Liver (tissue), 9 donors: ENCODE results near the gene HMG20A. TPM values are rescaled to one million over a fixed set of nuclear protein-coding genes. Genes with fewer than 3 reads are reported as not detected.

Source experiments
- DNase-seq: peaks from one replicate; pipeline ENCODE4 v3.0.0-alpha.2; 2017; ENCODE audit warnings: low spot score
- H3K27ac ChIP-seq, 2 donors: one replicate each; pipeline ENCODE4 v1.7.0; 2013; ENCODE audit warnings: inconsistent platforms in 2 of 2, low read length in 2 of 2, control low read depth in 1 of 2, low read depth in 1 of 2, mild to moderate bottlenecking in 1 of 2
- H3K27me3 ChIP-seq, 4 donors: one replicate each; pipeline versions ENCODE4 v1.6.1 to v1.7.0; 2013; ENCODE audit warnings: low read length in 3 of 4, inconsistent platforms in 1 of 4, mild to moderate bottlenecking in 1 of 4, moderate library complexity in 1 of 4; ENCODE audit not compliant: control insufficient read depth in 4 of 4, insufficient read depth in 4 of 4
- H3K36me3 ChIP-seq, 4 donors: one replicate each; pipeline versions ENCODE4 v1.6.1 to v1.7.0; 2013; ENCODE audit warnings: low read length in 3 of 4, mild to moderate bottlenecking in 3 of 4, low read depth in 1 of 4, moderate library complexity in 1 of 4; ENCODE audit not compliant: control insufficient read depth in 4 of 4, insufficient read depth in 3 of 4
- H3K4me1 ChIP-seq, 4 donors: one replicate each; pipeline versions ENCODE4 v1.6.1 to v1.7.0; 2013; ENCODE audit warnings: low read length in 3 of 4, mild to moderate bottlenecking in 3 of 4, moderate library complexity in 1 of 4; ENCODE audit not compliant: control insufficient read depth in 4 of 4, insufficient read depth in 4 of 4
- H3K4me3 ChIP-seq, 3 donors: one replicate each; pipeline versions ENCODE4 v1.6.1 to v1.7.0; 2013; ENCODE audit warnings: low read length in 3 of 3, control low read depth in 1 of 3, low read depth in 1 of 3, mild to moderate bottlenecking in 1 of 3
- H3K9ac ChIP-seq, 2 donors: one replicate each; pipeline ENCODE4 v1.7.0; 2013; ENCODE audit warnings: low read length in 2 of 2, mild to moderate bottlenecking in 2 of 2, moderate library complexity in 2 of 2, control low read depth in 1 of 2, low read depth in 1 of 2
- H3K9me3 ChIP-seq, 4 donors: one replicate each; pipeline versions ENCODE4 v1.6.1 to v1.7.0; 2013; ENCODE audit warnings: low read length in 3 of 4; ENCODE audit not compliant: control insufficient read depth in 4 of 4
- EGR1 ChIP-seq, 2 donors: IDR thresholded peaks; 2 replicates each; pipeline ENCODE4 v1.6.1; 2016 to 2018; ENCODE audit warnings: antibody characterized with exemption in 2 of 2, low read depth in 2 of 2
- FOXA1 ChIP-seq: IDR thresholded peaks from 2 replicates; pipeline ENCODE4 v1.6.1; 2016; ENCODE audit warnings: antibody characterized with exemption
- FOXA2 ChIP-seq: IDR thresholded peaks from 2 replicates; pipeline ENCODE4 v1.6.1; 2016; ENCODE audit warnings: antibody characterized with exemption
- GABPA ChIP-seq, 2 donors: IDR thresholded peaks in 1 of 2; conservative IDR thresholded peaks in 1 of 2; 2 replicates each; pipeline ENCODE4 v1.6.1; 2016; ENCODE audit warnings: antibody characterized with exemption in 2 of 2, mild to moderate bottlenecking in 1 of 2, moderate library complexity in 1 of 2
- HNF4G ChIP-seq: IDR thresholded peaks from 2 replicates; pipeline ENCODE4 v1.6.1; 2016; ENCODE audit warnings: antibody characterized with exemption
- JUND ChIP-seq, 2 donors: IDR thresholded peaks; 2 replicates each; pipeline ENCODE4 v1.6.1; 2016; ENCODE audit warnings: antibody characterized with exemption in 2 of 2
- NR2F2 ChIP-seq: IDR thresholded peaks from 2 replicates; pipeline ENCODE4 v1.6.1; 2016; ENCODE audit warnings: antibody characterized with exemption
- RAD21 ChIP-seq, 2 donors: IDR thresholded peaks; 2 replicates each; pipeline ENCODE4 v1.6.1; 2016; ENCODE audit warnings: antibody characterized with exemption in 2 of 2, mild to moderate bottlenecking in 2 of 2
- RXRA ChIP-seq, 2 donors: IDR thresholded peaks; 2 replicates each; pipeline ENCODE4 v1.6.1; 2017 to 2018; ENCODE audit warnings: antibody characterized with exemption in 2 of 2, mild to moderate bottlenecking in 1 of 2
- SP1 ChIP-seq: IDR thresholded peaks from 2 replicates; pipeline ENCODE4 v1.6.1; 2018; ENCODE audit warnings: antibody characterized with exemption, mild to moderate bottlenecking
- TAF1 ChIP-seq: conservative IDR thresholded peaks from 2 replicates; pipeline ENCODE4 v1.6.1; 2016; ENCODE audit warnings: antibody characterized with exemption, mild to moderate bottlenecking
- YY1 ChIP-seq: IDR thresholded peaks from 2 replicates; pipeline ENCODE4 v1.6.1; 2016; ENCODE audit warnings: antibody characterized with exemption, mild to moderate bottlenecking
- WGBS: extraction: QIAGEN DNeasy Blood & Tissue Kit; methylation state at CpG from one replicate; pipeline ENCODE4 v1.1.7; 2013; 5-methylcytosine and 5-hydroxymethylcytosine counted together
- polyA plus RNA-seq, 2 donors: library from polyadenylated mRNA; stranded (reverse) in 1 of 2; unstranded in 1 of 2; fragments of 200-250 nt in 1 of 2; fragments of >200 nt in 1 of 2; fragmentation: Nextera tagmentation in 1 of 2; extraction: Ambion mirVana in 1 of 2; gene quantifications; one replicate each; pipeline versions ENCODE4 v1.2.1 to v1.2.3, GENCODE V29; 2013 to 2015
- total RNA-seq, 2 donors: library from RNA; depleted of rRNA; stranded (reverse); fragments of >200 nt; gene quantifications; one replicate each; pipeline ENCODE4 v1.2.3, GENCODE V29; 2014
- TF ChIP-seq, protein P1 (sequence below): IDR thresholded peaks from 2 replicates; pipeline ENCODE4 v1.6.1; 2016; ENCODE audit warnings: antibody characterized with exemption
- TF ChIP-seq, protein P2 (sequence below): IDR thresholded peaks from 2 replicates; pipeline ENCODE4 v1.6.1; 2016; ENCODE audit warnings: antibody characterized with exemption
- TF ChIP-seq, protein P3 (sequence below): IDR thresholded peaks from 2 replicates; pipeline ENCODE4 v1.6.1; 2016; ENCODE audit warnings: antibody characterized with exemption
- TF ChIP-seq, protein P4 (sequence below): fragments of 150-350 bp; IDR thresholded peaks from 2 replicates; pipeline ENCODE4 v1.5.1; 2017; ENCODE audit warnings: improper control_type of control experiment, low read depth, low read length; ENCODE audit not compliant: missing input control
- TF ChIP-seq, protein P5 (sequence below): IDR thresholded peaks from 2 replicates; pipeline ENCODE4 v1.6.1; 2016; ENCODE audit warnings: antibody characterized with exemption, mild to moderate bottlenecking
- donor health status: healthy.
- donor health status: healthy.
- donor health status: healthy.
- donor health status: healthy.
- donor health status: healthy.

The HMG20A gene
- total and polyA plus RNA-seq, 4 donors: 7.7 to 19.4 (median 13.3) TPM

DNA sequence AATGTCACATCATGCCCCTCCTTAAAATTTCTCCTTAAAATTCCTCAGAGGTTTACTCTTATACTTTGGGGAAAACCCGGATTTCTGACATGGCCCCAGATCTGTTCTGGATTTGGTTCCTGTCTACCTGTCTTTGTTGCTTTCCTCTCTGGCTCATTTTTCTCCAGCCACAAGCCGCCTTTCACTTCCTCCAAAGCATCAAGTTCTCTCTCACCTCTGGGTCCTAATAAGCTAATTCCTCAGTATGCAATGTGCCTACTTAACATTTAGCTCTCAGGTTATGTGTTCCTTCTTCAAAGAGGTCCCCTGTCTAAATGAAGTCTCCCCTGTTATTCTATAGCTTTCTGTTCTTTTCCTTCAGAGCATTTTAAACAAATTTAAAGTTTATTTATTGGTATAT lies 16.1 kb downstream of the HMG20A start:
- no peak for DNase-seq
- no peak overlapping the region for H3K4me3 ChIP-seq
- peaks cover 0 to 4% (median 2%) of the 10 kb centered on the region in 4 donors for H3K4me1 ChIP-seq
- TF ChIP-seq FOXA1 (no peak), SP1 (no peak), FOXA2 (no peak), TAF1 (no peak), NR2F2 (no peak), RAD21 (IDR thresholded peaks at IDR 0.05) (no peak)
- TF ChIP-seq, protein P1, sequence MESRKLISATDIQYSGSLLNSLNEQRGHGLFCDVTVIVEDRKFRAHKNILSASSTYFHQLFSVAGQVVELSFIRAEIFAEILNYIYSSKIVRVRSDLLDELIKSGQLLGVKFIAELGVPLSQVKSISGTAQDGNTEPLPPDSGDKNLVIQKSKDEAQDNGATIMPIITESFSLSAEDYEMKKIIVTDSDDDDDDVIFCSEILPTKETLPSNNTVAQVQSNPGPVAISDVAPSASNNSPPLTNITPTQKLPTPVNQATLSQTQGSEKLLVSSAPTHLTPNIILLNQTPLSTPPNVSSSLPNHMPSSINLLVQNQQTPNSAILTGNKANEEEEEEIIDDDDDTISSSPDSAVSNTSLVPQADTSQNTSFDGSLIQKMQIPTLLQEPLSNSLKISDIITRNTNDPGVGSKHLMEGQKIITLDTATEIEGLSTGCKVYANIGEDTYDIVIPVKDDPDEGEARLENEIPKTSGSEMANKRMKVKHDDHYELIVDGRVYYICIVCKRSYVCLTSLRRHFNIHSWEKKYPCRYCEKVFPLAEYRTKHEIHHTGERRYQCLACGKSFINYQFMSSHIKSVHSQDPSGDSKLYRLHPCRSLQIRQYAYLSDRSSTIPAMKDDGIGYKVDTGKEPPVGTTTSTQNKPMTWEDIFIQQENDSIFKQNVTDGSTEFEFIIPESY: no peak
- TF ChIP-seq, protein P2, sequence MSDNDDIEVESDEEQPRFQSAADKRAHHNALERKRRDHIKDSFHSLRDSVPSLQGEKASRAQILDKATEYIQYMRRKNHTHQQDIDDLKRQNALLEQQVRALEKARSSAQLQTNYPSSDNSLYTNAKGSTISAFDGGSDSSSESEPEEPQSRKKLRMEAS: no peak
- TF ChIP-seq, protein P3, sequence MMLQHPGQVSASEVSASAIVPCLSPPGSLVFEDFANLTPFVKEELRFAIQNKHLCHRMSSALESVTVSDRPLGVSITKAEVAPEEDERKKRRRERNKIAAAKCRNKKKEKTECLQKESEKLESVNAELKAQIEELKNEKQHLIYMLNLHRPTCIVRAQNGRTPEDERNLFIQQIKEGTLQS: no peak
- TF ChIP-seq, protein P4, sequence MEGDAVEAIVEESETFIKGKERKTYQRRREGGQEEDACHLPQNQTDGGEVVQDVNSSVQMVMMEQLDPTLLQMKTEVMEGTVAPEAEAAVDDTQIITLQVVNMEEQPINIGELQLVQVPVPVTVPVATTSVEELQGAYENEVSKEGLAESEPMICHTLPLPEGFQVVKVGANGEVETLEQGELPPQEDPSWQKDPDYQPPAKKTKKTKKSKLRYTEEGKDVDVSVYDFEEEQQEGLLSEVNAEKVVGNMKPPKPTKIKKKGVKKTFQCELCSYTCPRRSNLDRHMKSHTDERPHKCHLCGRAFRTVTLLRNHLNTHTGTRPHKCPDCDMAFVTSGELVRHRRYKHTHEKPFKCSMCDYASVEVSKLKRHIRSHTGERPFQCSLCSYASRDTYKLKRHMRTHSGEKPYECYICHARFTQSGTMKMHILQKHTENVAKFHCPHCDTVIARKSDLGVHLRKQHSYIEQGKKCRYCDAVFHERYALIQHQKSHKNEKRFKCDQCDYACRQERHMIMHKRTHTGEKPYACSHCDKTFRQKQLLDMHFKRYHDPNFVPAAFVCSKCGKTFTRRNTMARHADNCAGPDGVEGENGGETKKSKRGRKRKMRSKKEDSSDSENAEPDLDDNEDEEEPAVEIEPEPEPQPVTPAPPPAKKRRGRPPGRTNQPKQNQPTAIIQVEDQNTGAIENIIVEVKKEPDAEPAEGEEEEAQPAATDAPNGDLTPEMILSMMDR: no peak
- no peaks in the 10 kb centered on the region for H3K27me3 ChIP-seq
- peaks cover 0 to 2% (median under 1%) of the 10 kb centered on the region in 4 donors for H3K36me3 ChIP-seq
- no peak overlapping the region for H3K27ac ChIP-seq
- no peaks in the 10 kb centered on the region for H3K9me3 ChIP-seq
- H3K9ac ChIP-seq: no peak overlapping the region
- WGBS: 94% methylated on average over 2 of the region's 2 CpGs

DNA sequence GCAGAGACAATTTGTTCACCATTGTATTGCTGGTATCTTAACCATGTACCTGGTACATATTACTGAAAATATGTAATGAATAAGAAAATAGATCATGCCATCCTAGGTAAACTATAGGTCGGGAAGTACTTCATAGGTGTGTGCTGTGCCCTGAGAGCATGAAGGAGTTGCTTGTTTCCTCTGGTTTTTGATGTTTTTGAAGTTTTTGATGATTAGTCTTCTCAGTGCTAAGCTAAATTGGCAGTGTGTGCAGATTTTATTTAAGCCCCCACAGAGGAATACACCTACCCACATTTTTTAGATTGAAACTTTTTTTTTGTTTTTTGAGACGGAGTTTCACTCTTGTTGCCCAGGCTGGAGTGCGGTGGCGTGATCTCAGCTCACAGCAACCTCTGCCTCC lies 16.6 kb downstream of the HMG20A start:
- H3K9me3 ChIP-seq: no peaks in the 10 kb centered on the region
- no peak for TF ChIP-seq RAD21 (IDR thresholded peaks at IDR 0.05)
- TF ChIP-seq RXRA (IDR thresholded peaks at IDR 0.05): no peak
- H3K27ac ChIP-seq: no peak overlapping the region
- no peak overlapping the region for H3K4me3 ChIP-seq
- H3K9ac ChIP-seq: no peak overlapping the region
- H3K36me3 ChIP-seq: peaks cover 0 to 2% (median under 1%) of the 10 kb centered on the region in 4 donors
- H3K4me1 ChIP-seq: peaks cover 0 to 5% (median 3%) of the 10 kb centered on the region in 4 donors
- no peak for DNase-seq
- 98% methylated on average over 4 of the region's 4 CpGs for WGBS
- no peaks in the 10 kb centered on the region for H3K27me3 ChIP-seq

DNA sequence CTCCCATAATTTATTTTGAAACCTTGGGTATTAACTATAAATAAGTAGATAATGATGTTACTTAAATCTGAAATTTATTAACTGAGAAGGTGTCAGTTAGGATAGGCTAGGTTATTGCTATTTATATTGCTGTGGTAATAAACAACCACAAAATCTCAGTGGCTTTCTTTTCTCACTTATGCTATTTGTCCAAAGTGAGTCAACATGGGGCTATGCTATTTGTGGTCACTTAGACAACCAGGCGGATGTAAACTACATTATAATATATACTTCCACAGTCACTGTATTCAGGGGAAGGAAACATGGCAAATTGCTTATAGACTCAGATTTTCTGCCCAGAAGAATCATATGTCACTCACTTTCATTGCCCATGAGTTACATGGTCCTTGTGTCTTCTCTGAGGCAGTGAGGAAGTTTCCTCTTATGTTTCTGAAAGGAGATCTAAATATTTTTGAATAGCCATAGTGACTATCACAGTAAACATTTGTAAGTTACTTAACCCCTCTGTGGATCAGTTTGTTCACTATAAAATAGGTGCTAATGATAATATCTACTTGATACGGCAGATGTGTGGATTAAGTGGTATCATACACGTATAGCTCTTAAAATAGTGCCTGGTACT lies 19.8 kb downstream of the HMG20A start:
- peaks cover 0 to 2% (median 0%) of the 10 kb centered on the region in 4 donors for H3K36me3 ChIP-seq
- no peaks in the 10 kb centered on the region for H3K27me3 ChIP-seq
- H3K4me3 ChIP-seq: no peak overlapping the region
- 88% methylated on average over 3 of the region's 3 CpGs for WGBS
- TF ChIP-seq EGR1 (IDR thresholded peaks at IDR 0.05; ENCODE audit: low read depth in 2 of 2) (no peak), RXRA (IDR thresholded peaks at IDR 0.05) (no peak), FOXA1 (no peak), YY1 (no peak), JUND (IDR thresholded peaks at IDR 0.05) (no peak), GABPA (IDR thresholded peaks at IDR 0.05 in 1 of 2, conservative IDR thresholded peaks at IDR 0.05 in 1 of 2) (no peak), NR2F2 (no peak), HNF4G (no peak)
- TF ChIP-seq, protein P5, sequence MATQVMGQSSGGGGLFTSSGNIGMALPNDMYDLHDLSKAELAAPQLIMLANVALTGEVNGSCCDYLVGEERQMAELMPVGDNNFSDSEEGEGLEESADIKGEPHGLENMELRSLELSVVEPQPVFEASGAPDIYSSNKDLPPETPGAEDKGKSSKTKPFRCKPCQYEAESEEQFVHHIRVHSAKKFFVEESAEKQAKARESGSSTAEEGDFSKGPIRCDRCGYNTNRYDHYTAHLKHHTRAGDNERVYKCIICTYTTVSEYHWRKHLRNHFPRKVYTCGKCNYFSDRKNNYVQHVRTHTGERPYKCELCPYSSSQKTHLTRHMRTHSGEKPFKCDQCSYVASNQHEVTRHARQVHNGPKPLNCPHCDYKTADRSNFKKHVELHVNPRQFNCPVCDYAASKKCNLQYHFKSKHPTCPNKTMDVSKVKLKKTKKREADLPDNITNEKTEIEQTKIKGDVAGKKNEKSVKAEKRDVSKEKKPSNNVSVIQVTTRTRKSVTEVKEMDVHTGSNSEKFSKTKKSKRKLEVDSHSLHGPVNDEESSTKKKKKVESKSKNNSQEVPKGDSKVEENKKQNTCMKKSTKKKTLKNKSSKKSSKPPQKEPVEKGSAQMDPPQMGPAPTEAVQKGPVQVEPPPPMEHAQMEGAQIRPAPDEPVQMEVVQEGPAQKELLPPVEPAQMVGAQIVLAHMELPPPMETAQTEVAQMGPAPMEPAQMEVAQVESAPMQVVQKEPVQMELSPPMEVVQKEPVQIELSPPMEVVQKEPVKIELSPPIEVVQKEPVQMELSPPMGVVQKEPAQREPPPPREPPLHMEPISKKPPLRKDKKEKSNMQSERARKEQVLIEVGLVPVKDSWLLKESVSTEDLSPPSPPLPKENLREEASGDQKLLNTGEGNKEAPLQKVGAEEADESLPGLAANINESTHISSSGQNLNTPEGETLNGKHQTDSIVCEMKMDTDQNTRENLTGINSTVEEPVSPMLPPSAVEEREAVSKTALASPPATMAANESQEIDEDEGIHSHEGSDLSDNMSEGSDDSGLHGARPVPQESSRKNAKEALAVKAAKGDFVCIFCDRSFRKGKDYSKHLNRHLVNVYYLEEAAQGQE: no peak
- TF ChIP-seq, protein P2: no peak
- H3K9ac ChIP-seq: no peak overlapping the region
- no peak overlapping the region for H3K27ac ChIP-seq
- peaks cover 0 to 5% (median 3%) of the 10 kb centered on the region in 4 donors for H3K4me1 ChIP-seq
- no peak for DNase-seq
- H3K9me3 ChIP-seq: no peaks in the 10 kb centered on the region
